ENCODE results near the gene IL2RG.

DNA sequence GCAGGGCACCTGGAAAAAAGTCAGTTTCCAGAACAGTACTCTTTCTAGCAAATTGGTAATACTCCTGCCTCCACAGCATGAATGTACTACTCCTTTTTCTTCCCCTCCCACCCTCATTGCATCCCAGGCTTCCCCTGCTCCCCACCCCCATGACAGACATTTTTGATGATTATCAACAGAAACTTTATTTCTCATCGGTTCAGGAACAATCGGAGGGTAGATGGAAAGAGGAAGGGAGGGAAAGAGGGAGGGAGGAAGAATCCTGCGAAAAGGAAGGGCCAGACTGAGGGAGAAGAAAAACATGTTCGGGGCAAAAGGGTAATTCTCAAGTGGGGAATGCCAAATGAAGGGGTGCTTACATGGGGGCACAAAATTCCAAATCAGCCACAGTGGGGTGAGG is 4.1 kb downstream of the IL2RG start:
- TF ChIP-seq, protein P1, sequence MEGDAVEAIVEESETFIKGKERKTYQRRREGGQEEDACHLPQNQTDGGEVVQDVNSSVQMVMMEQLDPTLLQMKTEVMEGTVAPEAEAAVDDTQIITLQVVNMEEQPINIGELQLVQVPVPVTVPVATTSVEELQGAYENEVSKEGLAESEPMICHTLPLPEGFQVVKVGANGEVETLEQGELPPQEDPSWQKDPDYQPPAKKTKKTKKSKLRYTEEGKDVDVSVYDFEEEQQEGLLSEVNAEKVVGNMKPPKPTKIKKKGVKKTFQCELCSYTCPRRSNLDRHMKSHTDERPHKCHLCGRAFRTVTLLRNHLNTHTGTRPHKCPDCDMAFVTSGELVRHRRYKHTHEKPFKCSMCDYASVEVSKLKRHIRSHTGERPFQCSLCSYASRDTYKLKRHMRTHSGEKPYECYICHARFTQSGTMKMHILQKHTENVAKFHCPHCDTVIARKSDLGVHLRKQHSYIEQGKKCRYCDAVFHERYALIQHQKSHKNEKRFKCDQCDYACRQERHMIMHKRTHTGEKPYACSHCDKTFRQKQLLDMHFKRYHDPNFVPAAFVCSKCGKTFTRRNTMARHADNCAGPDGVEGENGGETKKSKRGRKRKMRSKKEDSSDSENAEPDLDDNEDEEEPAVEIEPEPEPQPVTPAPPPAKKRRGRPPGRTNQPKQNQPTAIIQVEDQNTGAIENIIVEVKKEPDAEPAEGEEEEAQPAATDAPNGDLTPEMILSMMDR (IDR thresholded peaks at IDR 0.05; ENCODE audit: low read depth, low read length): no peak
- no peak for TF ChIP-seq POLR2A (IDR thresholded peaks at IDR 0.05; ENCODE audit: extremely low read depth, insufficient read length)
- TF ChIP-seq, protein P2, sequence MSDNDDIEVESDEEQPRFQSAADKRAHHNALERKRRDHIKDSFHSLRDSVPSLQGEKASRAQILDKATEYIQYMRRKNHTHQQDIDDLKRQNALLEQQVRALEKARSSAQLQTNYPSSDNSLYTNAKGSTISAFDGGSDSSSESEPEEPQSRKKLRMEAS (IDR thresholded peaks at IDR 0.05; ENCODE audit: low read depth, low read length): no peak
- no peak for TF ChIP-seq MYC (IDR thresholded peaks at IDR 0.05; ENCODE audit: low read depth, low read length)

All from NB4 (cell line).